ENCODE data around the gene CNN1. TPM values are rescaled to one million over a fixed set of nuclear protein-coding genes. Genes with fewer than 3 reads are reported as not detected.

Gene CNN1
- total and polyA plus RNA-seq, 2 of the 8 experiments (the other 6 are each of a cell fraction or from before 2014, with no cell fraction given), result 29.8 to 50.8 TPM

- no peak for TF ChIP-seq CTCF (IDR thresholded peaks at IDR 0.05; ENCODE audit: control extremely low read depth in 1 of 3, insufficient read depth in 1 of 3, low read depth in 1 of 3, low read length in 3 of 3)
- no peak for TF ChIP-seq KDM1A (IDR thresholded peaks at IDR 0.05; ENCODE audit: borderline replicate concordance, low read length)
- TF ChIP-seq RXRA (IDR thresholded peaks at IDR 0.05; ENCODE audit: insufficient read depth, low read depth, low read length), result no peak
- no peak for TF ChIP-seq BRCA1 (IDR thresholded peaks at IDR 0.05; ENCODE audit: low read depth, low read length)
- no peak for TF ChIP-seq HDAC6 (IDR thresholded peaks at IDR 0.05; ENCODE audit: low read depth, low read length)
- TF ChIP-seq POU5F1 (IDR thresholded peaks at IDR 0.05; ENCODE audit: low read depth, low read length), result no peak
Measured at GRCh38 chr19:11577451-11578257, 39.0 kb downstream of the CNN1 start, which contains the start of gene ACP5 (continued).
